ENCODE data around the gene SLCO4A1. TPM values are rescaled to one million over a fixed set of nuclear protein-coding genes. Genes with fewer than 3 reads are reported as not detected.
A peak's percentile ranks its signal among the peaks of the same experiment; 100 is the strongest.

Gene SLCO4A1
- total RNA-seq, 1 donor from 2014 or later, result 160 TPM

- no peak overlapping the region for H3K4me3 ChIP-seq
- TF ChIP-seq CTCF (IDR thresholded peaks at IDR 0.05), result no peak
- no peaks in the 10 kb centered on the region for H3K27me3 ChIP-seq
- intact Hi-C loops (cut with DNase I), result no loop called here
- no peaks in the 10 kb centered on the region for H3K36me3 ChIP-seq
- no peaks in the 10 kb centered on the region for H3K9me3 ChIP-seq
- H3K4me1 ChIP-seq, result no peaks in the 10 kb centered on the region
- no peak for DNase-seq (ENCODE audit: low spot score in 2 of 2)
- H3K27ac ChIP-seq, result no peak overlapping the region
Measured at GRCh38 chr20:62614085-62614960, 28.0 kb upstream of the SLCO4A1 start.

- Histone ChIP-seq H3K4me1 (no peaks in the 10 kb centered on the region), H3K27me3 (no peaks in the 10 kb centered on the region), H3K4me3 (no peak overlapping the region), H3K9me3 (no peaks in the 10 kb centered on the region), H3K27ac (no peak overlapping the region), H3K36me3 (no peaks in the 10 kb centered on the region)
- intact Hi-C loops (cut with DNase I), result loop anchor here (5.0 kb wide), 1 partner anchor 63 kb away; no protein-coding TSS in a partner anchor
- no peak for TF ChIP-seq CTCF (IDR thresholded peaks at IDR 0.05)
- no peak for DNase-seq (ENCODE audit: low spot score in 2 of 2)
Measured at GRCh38 chr20:62614961-62615680, 27.2 kb upstream of the SLCO4A1 start.

GRCh38 chr20:62615750-62616251, 26.5 kb upstream of the SLCO4A1 start:
- Histone ChIP-seq H3K27ac (no peak overlapping the region), H3K27me3 (no peaks in the 10 kb centered on the region), H3K4me1 (no peaks in the 10 kb centered on the region), H3K36me3 (no peaks in the 10 kb centered on the region), H3K4me3 (no peak overlapping the region), H3K9me3 (no peaks in the 10 kb centered on the region)
- TF ChIP-seq CTCF (IDR thresholded peaks at IDR 0.05), result no peak
- intact Hi-C loops (cut with DNase I), result loop anchor here (5.0 kb wide), 1 partner anchor 64 kb away; no protein-coding TSS in a partner anchor
- no peak for DNase-seq (ENCODE audit: low spot score in 2 of 2)

- Histone ChIP-seq H3K36me3 (no peaks in the 10 kb centered on the region), H3K27ac (peak overlapping the region; percentile 58 to 68), H3K9me3 (no peaks in the 10 kb centered on the region), H3K4me3 (no peak overlapping the region), H3K4me1 (no peaks in the 10 kb centered on the region), H3K27me3 (no peaks in the 10 kb centered on the region)
- DNase-seq (ENCODE audit: low spot score in 2 of 2), result peak; percentile 57 to 83
- TF ChIP-seq CTCF (IDR thresholded peaks at IDR 0.05), result peak; percentile 83 to 96 (median 95)
- intact Hi-C loops (cut with DNase I), result loop anchor here (1.0 to 5.0 kb wide), 2 partner anchors 65 to 117 kb away; no protein-coding TSS in a partner anchor
Measured at GRCh38 chr20:62616728-62617621, 25.3 kb upstream of the SLCO4A1 start.

Measured in ascending aorta (tissue), 2 donors.